ENCODE data around the gene AFAP1L2.

The AFAP1L2 gene

DNA sequence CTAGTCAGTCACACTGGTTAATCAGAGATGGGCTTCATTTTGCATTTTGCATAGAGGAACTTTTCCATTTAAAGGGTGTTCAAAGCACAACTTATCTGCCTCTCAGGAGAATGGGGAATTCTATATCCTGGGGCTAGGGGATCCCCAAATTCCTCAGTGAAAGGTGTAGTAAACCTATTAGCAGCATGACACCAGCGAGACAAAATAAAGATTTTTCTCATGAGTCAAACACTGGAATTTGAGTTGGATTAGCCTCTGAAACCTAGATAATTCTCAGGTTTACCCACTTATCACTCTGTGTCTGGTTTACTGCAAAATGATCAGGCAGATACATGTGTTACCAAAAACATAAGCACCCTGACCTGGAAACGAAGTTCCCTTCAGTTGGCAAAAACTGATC is 2.1 kb downstream of the AFAP1L2 start:
- peak overlapping the region; percentile 55; the same call in 1 of the 2 replicates for H3K4me3 ChIP-seq (ENCODE audit: low read depth, low read length)
- DNase-seq (ENCODE audit: low read depth): no peak
- TF ChIP-seq, protein P1, sequence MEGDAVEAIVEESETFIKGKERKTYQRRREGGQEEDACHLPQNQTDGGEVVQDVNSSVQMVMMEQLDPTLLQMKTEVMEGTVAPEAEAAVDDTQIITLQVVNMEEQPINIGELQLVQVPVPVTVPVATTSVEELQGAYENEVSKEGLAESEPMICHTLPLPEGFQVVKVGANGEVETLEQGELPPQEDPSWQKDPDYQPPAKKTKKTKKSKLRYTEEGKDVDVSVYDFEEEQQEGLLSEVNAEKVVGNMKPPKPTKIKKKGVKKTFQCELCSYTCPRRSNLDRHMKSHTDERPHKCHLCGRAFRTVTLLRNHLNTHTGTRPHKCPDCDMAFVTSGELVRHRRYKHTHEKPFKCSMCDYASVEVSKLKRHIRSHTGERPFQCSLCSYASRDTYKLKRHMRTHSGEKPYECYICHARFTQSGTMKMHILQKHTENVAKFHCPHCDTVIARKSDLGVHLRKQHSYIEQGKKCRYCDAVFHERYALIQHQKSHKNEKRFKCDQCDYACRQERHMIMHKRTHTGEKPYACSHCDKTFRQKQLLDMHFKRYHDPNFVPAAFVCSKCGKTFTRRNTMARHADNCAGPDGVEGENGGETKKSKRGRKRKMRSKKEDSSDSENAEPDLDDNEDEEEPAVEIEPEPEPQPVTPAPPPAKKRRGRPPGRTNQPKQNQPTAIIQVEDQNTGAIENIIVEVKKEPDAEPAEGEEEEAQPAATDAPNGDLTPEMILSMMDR (IDR thresholded peaks at IDR 0.05; ENCODE audit: insufficient read depth, low read depth, low read length, missing control alignments): no peak

DNA sequence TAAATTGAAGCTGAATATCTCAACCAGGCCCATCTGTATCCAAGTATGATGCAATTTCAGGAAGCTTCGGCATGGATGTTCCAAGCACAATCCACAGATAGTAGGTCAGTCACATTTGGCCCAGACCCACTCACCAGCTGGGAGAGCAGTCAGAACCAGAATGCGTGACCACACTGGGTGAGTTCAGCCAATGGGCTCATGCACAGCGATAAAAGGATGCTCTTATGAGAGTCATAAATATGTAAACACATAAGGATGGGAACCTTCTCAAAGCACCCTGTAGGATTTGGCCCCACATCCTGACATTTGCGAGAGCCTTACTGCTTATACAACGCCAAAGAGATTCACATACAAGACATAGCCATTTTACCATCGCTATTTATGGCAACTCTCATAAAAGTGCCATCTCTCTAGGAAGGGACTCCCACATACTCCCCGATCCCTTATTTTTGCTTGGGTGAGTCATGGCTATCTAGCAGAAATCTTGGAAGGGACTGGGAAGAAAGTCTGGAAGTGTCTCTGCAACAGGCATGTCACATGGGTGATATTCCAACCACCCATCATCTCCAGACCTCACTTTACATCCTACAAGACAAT is 3.0 kb downstream of the AFAP1L2 start:
- H3K4me3 ChIP-seq (ENCODE audit: low read depth, low read length): no peak overlapping the region
- DNase-seq (ENCODE audit: low read depth): peak; percentile 30
- TF ChIP-seq, protein P1 (IDR thresholded peaks at IDR 0.05; ENCODE audit: insufficient read depth, low read depth, low read length, missing control alignments): no peak

DNA sequence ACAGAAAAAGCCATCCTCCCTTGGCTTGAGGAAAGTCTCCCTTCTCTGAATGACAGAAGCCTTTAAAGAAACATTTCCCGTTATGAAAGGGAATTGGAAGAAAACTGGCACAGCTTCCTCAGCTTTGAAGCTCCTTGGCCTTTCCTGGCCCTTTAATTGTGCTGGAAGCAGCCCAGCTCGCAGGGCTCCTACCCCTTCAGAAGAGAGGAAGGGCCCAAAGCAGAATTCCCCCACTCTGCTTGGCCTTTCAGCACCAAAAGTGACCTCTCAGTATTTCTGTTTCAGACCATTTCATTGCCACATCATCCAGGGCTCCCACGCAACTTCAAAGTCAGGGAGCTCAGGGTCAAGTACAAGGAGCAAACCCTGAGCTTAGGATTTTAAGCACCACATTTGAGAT is 4.2 kb downstream of the AFAP1L2 start:
- TF ChIP-seq, protein P1 (IDR thresholded peaks at IDR 0.05; ENCODE audit: insufficient read depth, low read depth, low read length, missing control alignments): no peak

DNA sequence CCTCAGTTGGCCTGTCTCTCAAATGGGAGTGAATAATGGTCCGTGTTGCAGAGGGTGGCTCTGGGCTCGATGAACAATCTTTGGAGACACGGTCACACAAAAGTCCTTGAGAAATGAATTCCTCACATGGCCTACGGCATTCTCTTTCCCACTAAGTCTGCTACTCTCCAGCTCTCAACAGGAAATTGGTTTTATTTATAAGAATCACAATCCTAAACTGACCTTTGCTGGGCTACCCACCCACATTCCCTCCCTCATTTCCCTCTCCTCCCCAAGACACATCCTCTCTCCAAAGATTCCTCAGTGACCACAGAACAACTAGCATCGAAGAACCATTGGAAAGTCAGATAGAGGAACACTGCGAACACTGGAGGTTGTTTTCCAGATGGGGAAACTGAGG is 4.7 kb downstream of the AFAP1L2 start:
- no peak overlapping the region for H3K4me3 ChIP-seq (ENCODE audit: low read depth, low read length)
- TF ChIP-seq, protein P1 (IDR thresholded peaks at IDR 0.05; ENCODE audit: insufficient read depth, low read depth, low read length, missing control alignments): no peak
- no peak for DNase-seq (ENCODE audit: low read depth)

More for the DNA sequence above, 4.2 kb downstream of the AFAP1L2 start:
- peak; percentile 32 for DNase-seq (ENCODE audit: low read depth)
- no peak overlapping the region for H3K4me3 ChIP-seq (ENCODE audit: low read depth, low read length)

DNA sequence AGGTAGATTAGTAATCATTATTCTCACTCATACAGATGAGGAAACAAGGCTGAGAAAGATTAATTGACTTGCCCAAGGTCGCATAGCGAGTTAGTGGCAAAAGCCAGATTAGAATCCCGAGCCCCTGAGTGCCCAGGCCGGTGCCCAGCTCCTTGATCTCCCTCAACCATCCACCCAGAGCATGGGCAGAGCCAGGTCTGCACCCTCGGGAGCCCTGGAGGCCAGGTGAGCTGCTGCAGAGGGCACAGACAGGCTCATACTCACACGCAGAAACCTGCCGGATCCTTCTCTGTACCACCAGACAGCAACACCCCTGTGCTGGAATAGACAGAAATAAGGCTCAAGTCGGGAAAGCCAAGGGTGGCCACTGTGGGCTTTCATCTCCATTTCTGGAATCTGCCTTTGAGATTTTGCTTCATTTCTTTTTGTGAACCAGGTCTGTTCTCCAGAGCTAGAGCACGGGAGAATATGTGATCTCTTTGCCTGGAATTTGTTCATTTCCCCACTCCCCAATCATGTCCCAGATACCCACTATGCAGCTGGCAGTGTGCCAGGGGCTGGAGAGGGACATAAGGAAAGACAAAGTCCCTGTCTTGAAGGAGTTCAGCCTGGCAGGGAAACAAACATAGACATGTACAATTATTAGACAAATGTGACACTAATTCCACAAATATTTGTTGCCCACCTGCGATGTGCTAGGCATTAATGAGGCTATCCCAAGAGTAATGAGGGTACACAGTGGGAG is 5.5 kb downstream of the AFAP1L2 start:
- no peak overlapping the region for H3K4me3 ChIP-seq (ENCODE audit: low read depth, low read length)
- DNase-seq (ENCODE audit: low read depth): no peak
- TF ChIP-seq, protein P1 (IDR thresholded peaks at IDR 0.05; ENCODE audit: insufficient read depth, low read depth, low read length, missing control alignments): no peak

DNA sequence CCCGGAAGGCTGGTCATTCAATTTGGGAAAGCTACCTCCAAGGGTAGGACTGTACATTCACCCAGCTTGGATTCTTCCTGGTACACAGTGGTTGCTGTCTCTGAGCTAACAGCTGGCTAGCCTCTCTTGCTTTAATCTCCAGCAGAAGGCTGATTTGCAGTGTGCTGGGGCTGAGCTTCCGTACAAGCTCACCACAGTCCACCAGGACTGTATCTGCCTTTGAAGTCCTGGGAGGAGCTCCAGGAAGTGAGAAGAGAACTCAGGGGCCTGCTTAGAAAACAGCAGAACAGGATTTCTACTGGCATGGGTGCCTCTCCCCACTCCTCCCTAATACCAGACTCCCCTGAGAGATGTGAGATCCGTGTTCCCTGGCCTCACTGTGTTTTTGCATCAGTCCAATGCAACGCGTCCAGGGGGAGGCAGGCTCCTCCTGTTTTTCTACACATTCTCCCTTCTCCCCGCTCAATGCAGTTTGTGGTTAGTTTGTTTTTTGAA is 6.6 kb downstream of the AFAP1L2 start:
- TF ChIP-seq, protein P1 (IDR thresholded peaks at IDR 0.05; ENCODE audit: insufficient read depth, low read depth, low read length, missing control alignments): no peak
- peak; percentile 33 for DNase-seq (ENCODE audit: low read depth)
- H3K4me3 ChIP-seq (ENCODE audit: low read depth, low read length): no peak overlapping the region

Data from GM12865 (cell line).